GM12864 (cell line): ENCODE results near the gene MACF1.

ENCODE experiments used
- DNase-seq: peaks from one replicate; pipeline ENCODE4 v3.0.0-alpha.2; 2011; ENCODE audit warnings: low read depth
- H3K4me3 ChIP-seq: 2 replicates; pipeline ENCODE4 v1.5.1; 2011; ENCODE audit warnings: mild to moderate bottlenecking, low read depth, low read length, control low read depth
- CTCF ChIP-seq: IDR thresholded peaks from 2 replicates; pipeline ENCODE4 v1.5.1; 2011; ENCODE audit warnings: low read depth, mild to moderate bottlenecking, moderate library complexity, low read length, control low read depth, inconsistent platforms; ENCODE audit errors: missing control alignments

Gene MACF1

GRCh38 chr1:39301606-39302005, 97.1 kb downstream of the MACF1 start:
- TF ChIP-seq CTCF, result no peak
- DNase-seq, result no peak
- H3K4me3 ChIP-seq, result no peak overlapping the region

DNA sequence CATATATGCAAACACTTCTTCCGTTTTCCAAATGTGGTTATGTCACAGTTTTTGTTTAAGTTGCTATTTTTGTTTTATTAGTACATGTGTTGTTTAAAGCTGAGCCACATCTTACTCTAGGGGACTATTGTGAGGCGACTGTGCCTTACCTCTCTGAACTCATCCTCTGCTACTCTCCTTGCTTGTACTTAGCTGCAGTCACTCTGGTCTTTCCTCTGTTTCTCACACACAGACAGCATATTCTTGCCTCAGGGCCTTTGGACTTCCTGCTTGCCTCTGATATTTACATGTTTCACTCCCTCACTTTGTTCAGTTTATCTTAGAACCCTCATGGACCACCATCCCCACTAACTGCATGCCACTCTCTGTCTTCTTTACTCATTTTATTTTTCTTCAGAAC, 101.1 kb downstream of the MACF1 start:
- DNase-seq, result no peak
- H3K4me3 ChIP-seq, result no peak overlapping the region
- TF ChIP-seq CTCF, result no peak

DNA sequence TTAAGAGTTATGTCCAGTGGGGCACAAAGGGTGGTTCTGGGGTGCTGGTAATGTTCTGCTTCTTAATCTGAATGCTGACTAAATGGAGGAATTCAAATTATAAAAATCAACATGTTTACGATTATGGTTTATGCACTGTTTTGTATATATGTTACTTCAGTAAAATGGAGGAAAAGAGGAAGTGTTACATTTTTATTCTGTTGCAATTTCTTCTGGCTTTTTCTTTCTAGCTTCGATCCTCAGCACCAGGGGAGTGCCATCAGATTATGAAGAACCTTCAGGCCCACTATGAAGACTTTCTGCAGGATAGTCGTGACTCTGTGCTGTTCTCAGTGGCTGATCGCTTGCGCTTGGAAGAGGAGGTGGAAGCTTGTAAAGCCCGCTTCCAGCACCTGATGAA, 105.5 kb downstream of the MACF1 start:
- DNase-seq, result no peak
- H3K4me3 ChIP-seq, result no peak overlapping the region
- no peak for TF ChIP-seq CTCF

- no peak overlapping the region for H3K4me3 ChIP-seq
- no peak for DNase-seq
- no peak for TF ChIP-seq CTCF
Measured at GRCh38 chr1:39310691-39311090, 106.2 kb downstream of the MACF1 start.

- TF ChIP-seq CTCF, result no peak
- H3K4me3 ChIP-seq, result no peak overlapping the region
- no peak for DNase-seq
Measured at GRCh38 chr1:39317111-39317510, 112.6 kb downstream of the MACF1 start.

- DNase-seq, result no peak
- no peak overlapping the region for H3K4me3 ChIP-seq
Measured at GRCh38 chr1:39317910-39318633, 113.6 kb downstream of the MACF1 start.

More at GRCh38 chr1:39317910-39318633, 113.6 kb downstream of the MACF1 start:
- TF ChIP-seq CTCF, result no peak
